HTR-8/SVneo (cell line): ENCODE data around the gene MATCAP1.

ENCODE experiments used
- DNase-seq: peaks from one replicate; pipeline ENCODE4 v3.0.0; 2011; ENCODE audit warnings: low spot score, mixed read lengths; ENCODE audit not compliant: insufficient read length
- FAIRE-seq: peaks from 2 replicates; lab custom pipeline; 2011; peaks lifted over from hg19 to GRCh38; lab: Jason Lieb, UNC

The MATCAP1 gene

GRCh38 chr16:67174706-67175231, 9.0 kb downstream of the MATCAP1 start:
- DNase-seq (no peak), FAIRE-seq (no peak)

- DNase-seq: peak; percentile 73
- peak; percentile 96 for FAIRE-seq
These were observed 9.7 kb downstream of the MATCAP1 start for GRCh38 chr16:67173808-67174705.

GRCh38 chr16:67173323-67173722, 10.4 kb downstream of the MATCAP1 start:
- no peak for FAIRE-seq
- no peak for DNase-seq

- no peak for DNase-seq
These were observed 12.7 kb downstream of the MATCAP1 start for GRCh38 chr16:67170949-67171649.

GRCh38 chr16:67170168-67170948, 13.4 kb downstream of the MATCAP1 start, which contains the start of gene NOL3:
TSS of gene NOL3 (plus strand) at chr16:67170538.
- FAIRE-seq (peak; percentile 48), DNase-seq (peak; percentile 91)

More at GRCh38 chr16:67170949-67171649, 12.7 kb downstream of the MATCAP1 start:
- FAIRE-seq: no peak

- no peak for DNase-seq
- FAIRE-seq: no peak
These were observed 14.1 kb downstream of the MATCAP1 start for GRCh38 chr16:67169642-67170167.

- DNase-seq (no peak), FAIRE-seq (no peak)
These were observed 14.7 kb downstream of the MATCAP1 start for GRCh38 chr16:67169011-67169451.

- no peak for DNase-seq
- FAIRE-seq: no peak
These were observed 16.2 kb downstream of the MATCAP1 start for GRCh38 chr16:67167588-67167987.

- FAIRE-seq (no peak), DNase-seq (no peak)
These were observed 17.1 kb downstream of the MATCAP1 start for GRCh38 chr16:67166598-67167168.

- DNase-seq: no peak
- FAIRE-seq: no peak
These were observed 17.6 kb downstream of the MATCAP1 start for GRCh38 chr16:67166110-67166547.

- DNase-seq (no peak), FAIRE-seq (no peak)
These were observed 18.4 kb downstream of the MATCAP1 start for GRCh38 chr16:67165121-67166078.

- DNase-seq (no peak), FAIRE-seq (no peak)
These were observed 19.1 kb downstream of the MATCAP1 start, which contains the start of gene HSF4 for GRCh38 chr16:67164599-67165061. TSS of gene HSF4 (plus strand) at chr16:67164745. CDS start at chr16:67164812, 67 bp downstream.

- DNase-seq: no peak
These were observed 19.7 kb downstream of the MATCAP1 start for GRCh38 chr16:67163999-67164558.

GRCh38 chr16:67163164-67163998, 20.4 kb downstream of the MATCAP1 start:
- FAIRE-seq (peak; percentile 94), DNase-seq (no peak)

More at GRCh38 chr16:67163999-67164558, 19.7 kb downstream of the MATCAP1 start:
- no peak for FAIRE-seq

GRCh38 chr16:67162506-67163163, 21.1 kb downstream of the MATCAP1 start:
- FAIRE-seq: no peak
- no peak for DNase-seq

GRCh38 chr16:67161595-67162058, 22.1 kb downstream of the MATCAP1 start:
- FAIRE-seq (no peak), DNase-seq (no peak)
